ENCODE data around the gene SIGLEC12.
"Not testable (repeated sequence)": the region's sequence is repeated elsewhere in the genome, so short reads cannot be mapped to it uniquely, and the experiment has no call there.

Gene SIGLEC12

GRCh38 chr19:51457351-51458013 is 44.1 kb downstream of the SIGLEC12 start:
- DNase-seq: no peak

- DNase-seq: no peak
These were observed 44.9 kb downstream of the SIGLEC12 start for GRCh38 chr19:51456541-51457290.

- DNase-seq: no peak
These were observed 50.8 kb downstream of the SIGLEC12 start for GRCh38 chr19:51450730-51451307.

DNA sequence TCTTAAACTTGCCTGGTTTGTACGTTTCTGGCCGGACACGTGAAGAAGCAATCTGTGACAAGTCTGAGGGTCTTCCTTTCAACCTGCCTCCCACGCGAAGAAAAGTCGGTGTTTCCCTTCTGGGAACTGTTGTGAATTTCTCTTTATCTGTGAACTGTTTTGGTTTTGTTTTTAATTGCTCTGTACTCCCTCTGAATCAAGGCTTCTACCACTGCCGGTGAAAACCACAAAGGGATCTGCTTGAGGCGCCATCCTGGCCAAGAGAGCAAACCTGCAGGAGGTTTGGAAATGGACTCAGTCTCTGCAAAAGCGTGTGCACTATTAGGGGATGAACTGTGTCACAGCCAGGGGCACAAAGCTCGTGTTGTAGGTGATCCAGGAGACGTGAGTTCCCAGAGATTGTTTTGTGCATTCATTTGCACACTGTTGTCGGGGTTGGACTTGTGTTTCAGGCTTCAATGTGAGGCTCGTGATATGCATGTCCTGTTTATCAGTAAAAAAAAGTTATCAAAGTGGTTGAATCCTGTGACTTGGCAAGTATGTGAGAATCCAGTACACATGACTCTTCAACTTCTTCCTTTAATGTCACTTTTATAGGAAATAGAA is 53.1 kb downstream of the SIGLEC12 start:
- no peak for DNase-seq

- no peak for DNase-seq
These were observed 53.6 kb downstream of the SIGLEC12 start for GRCh38 chr19:51448011-51448410.

- not testable (repeated sequence) for DNase-seq
These were observed 54.1 kb downstream of the SIGLEC12 start for GRCh38 chr19:51447510-51447909.

DNA sequence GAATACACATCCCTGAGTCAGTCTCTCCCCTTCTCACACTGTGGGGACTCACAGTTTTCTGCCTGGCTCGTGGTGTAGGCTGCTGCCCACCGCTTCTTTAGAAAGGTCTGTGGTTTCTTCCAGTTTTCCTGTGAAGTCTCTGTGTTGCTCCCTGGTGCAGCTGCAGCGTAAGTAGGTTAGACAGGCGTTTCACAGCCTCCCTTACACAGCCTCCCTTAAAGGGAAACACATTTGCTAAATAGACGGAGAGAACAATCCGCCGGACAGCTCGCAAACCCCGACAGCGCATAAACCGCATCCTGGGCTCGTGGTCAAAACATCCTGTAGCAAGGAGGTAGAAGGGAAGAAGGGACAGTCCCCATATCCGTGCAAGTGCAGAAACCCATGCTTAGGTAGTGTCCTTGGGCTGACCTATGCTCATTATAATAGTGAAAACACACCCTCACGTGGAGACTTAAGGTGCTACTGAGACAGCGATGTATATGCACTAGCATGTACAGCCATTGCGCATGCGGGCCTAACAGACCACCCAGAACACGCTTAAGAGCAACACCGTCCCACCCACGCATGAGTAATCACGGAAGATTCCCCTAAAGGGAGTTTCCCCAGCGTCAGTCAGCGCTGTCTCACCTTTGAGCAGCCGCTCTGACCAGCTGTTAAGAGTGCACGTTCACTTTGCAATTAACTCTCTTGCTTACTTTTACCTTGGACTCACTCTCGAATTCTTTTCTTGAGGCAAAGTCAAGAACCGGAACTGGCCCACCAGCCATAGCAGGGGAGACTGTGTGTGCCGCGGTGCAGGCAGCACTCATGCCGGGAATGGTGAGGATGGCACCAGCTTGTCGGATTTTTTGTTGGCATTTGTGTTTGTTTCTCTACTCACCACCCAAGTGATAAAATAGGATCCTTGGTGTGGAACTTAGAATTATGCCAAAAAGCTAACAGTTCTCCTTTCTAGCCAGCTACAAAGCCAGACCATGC is 59.9 kb downstream of the SIGLEC12 start:
- DNase-seq: no peak

Data from right hindlimb (tissue), 1 donor.